HL-60 (cell line): ENCODE measurements around the gene LDLRAD3.

Source experiments
- POLR2AphosphoS5 ChIP-seq: IDR thresholded peaks from 2 replicates; pipeline ENCODE4 v1.6.1; 2012; ENCODE audit warnings: low read depth
- TF ChIP-seq, protein P1 (sequence below): IDR thresholded peaks from one replicate; pipeline ENCODE4 v1.5.1; 2011; ENCODE audit warnings: low read length, control low read depth, inconsistent platforms; ENCODE audit not compliant: insufficient read depth

DNA sequence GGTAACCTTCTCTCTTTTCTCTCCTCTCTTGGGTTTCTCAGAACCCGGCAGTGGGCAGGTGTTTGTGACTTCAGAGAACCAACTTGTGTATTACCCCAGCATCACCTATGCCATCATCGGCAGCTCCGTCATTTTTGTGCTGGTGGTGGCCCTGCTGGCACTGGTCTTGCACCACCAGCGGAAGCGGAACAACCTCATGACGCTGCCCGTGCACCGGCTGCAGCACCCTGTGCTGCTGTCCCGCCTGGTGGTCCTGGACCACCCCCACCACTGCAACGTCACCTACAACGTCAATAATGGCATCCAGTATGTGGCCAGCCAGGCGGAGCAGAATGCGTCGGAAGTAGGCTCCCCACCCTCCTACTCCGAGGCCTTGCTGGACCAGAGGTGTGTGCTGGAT lies 283.2 kb downstream of the LDLRAD3 start:
- TF ChIP-seq, protein P1, sequence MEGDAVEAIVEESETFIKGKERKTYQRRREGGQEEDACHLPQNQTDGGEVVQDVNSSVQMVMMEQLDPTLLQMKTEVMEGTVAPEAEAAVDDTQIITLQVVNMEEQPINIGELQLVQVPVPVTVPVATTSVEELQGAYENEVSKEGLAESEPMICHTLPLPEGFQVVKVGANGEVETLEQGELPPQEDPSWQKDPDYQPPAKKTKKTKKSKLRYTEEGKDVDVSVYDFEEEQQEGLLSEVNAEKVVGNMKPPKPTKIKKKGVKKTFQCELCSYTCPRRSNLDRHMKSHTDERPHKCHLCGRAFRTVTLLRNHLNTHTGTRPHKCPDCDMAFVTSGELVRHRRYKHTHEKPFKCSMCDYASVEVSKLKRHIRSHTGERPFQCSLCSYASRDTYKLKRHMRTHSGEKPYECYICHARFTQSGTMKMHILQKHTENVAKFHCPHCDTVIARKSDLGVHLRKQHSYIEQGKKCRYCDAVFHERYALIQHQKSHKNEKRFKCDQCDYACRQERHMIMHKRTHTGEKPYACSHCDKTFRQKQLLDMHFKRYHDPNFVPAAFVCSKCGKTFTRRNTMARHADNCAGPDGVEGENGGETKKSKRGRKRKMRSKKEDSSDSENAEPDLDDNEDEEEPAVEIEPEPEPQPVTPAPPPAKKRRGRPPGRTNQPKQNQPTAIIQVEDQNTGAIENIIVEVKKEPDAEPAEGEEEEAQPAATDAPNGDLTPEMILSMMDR = no peak
- no peak for TF ChIP-seq POLR2AphosphoS5
